Activated naive CD4-positive, alpha-beta T cell treated with anti-CD3 and anti-CD28 coated beads, Interleukin-2, amount 50 U/mL, for 16 hours (primary cell): ENCODE data around the gene RERG.
"Not testable (repeated sequence)": the region's sequence is repeated elsewhere in the genome, so short reads cannot be mapped to it uniquely, and the experiment has no call there.

Experiments used
- DNase-seq: peaks from one replicate; pipeline ENCODE4 v3.0.0-alpha.2; 2020

RERG gene

DNA sequence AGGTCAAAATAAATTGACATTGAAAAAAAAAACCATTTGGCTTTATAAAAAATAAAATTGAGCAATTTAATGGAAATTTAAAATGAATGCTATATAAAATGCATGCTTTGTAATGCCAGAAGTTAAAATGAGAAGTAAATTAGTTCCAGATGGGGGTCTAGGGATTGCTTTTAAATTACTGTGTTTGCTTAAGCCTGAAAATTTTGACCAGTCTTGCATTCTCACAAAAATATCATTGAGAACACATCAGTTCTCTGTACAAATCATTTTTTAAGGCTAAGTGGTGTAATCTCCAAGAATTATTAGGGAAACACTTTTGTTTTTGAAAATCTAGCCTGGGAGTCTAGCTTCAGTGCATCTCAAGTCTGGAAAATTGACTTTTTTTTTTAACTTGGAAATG, 90.7 kb downstream of the RERG start:
- DNase-seq: no peak

DNA sequence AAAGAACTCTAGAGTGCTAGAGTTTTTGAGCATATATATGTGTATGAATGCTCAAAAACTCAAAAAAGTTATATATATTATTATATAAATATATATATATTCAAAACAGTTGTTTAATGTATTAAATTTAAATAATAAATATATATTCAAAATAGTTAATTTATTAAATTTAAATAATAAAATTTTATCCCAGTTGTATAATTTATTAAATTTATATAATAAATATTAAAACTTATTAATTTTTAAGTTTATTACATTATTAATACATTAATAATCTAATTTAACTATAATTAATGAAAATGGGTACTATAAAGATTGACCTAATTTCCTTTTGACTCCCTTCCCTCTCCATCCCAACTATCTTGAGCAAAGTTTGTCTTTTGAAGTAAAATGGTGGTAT, 97.8 kb downstream of the RERG start:
- DNase-seq: no peak

DNA sequence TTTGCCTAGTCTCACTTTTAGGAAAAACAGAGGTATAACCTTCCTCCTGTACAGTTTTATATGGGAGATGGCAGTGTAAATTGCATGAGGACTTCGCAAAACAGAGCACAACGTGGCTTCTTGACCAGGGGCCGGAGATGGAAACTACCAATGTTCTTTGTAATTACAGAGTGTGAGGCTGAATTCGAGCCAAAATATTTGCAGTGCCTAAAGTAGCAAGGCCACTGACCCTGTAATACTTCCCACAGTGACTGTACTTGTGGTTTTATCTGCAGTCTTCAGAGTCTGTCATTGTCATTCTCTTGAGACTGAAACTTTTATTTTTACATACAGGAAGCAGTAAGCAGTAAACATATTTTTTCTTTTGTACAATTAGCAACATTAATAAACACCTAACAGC, 98.9 kb downstream of the RERG start:
- DNase-seq: no peak

DNA sequence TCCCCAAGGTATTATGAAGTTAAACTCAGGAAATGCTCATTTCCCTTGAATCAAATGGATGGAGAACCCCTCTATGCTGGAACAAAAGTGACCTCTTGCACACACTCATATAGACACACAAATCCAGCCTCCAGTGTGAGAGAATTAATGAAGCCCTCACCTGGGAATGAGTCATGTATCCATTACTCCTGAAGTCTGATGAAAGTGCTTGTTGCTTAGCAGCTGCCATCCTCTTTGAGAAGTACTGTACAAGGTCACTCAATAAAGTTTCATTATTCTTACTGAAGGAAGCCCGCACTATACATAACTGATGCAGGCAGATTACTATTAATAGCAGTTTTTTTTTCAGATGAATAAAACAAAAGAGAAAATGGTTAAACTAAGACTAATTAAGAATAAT, 102.3 kb downstream of the RERG start:
- DNase-seq: no peak

DNA sequence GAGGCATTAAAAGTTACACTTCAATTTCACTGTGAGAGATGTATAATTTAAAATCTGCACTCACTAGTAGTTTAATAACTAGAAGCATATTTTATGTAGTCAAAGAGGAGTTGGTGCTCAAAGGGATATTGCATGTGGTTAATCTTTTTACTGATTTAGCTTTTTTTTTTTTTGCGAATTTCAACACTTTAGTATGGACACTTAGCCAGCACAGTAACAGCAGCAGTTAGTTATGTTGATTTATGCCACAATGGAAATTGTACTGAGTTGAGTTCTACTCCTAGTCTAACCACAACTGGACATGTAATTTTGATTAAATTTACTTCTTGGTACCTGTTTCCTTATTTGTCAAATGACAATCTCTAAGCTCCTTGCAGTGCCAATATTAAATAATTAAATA, 104.2 kb downstream of the RERG start:
- DNase-seq: no peak

DNA sequence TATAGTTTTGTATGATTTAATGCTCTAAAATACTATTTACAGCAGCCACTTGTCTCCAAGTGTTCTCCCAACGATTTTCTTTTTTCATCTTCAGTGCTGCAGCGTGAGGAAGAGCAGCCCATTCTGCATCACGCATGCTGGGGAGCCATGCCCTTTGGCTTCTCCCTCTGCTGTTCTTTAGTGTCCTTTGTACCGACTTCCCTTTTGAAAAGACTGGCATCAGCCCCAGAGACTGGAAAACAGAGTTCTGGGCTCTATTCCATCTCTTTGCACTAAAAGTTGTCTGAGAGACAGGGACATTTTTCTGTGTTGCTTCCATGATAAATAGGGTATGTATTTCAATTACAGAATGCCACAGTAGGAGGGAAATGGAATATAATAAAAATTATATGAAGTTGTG, 105.1 kb downstream of the RERG start:
- no peak for DNase-seq

DNA sequence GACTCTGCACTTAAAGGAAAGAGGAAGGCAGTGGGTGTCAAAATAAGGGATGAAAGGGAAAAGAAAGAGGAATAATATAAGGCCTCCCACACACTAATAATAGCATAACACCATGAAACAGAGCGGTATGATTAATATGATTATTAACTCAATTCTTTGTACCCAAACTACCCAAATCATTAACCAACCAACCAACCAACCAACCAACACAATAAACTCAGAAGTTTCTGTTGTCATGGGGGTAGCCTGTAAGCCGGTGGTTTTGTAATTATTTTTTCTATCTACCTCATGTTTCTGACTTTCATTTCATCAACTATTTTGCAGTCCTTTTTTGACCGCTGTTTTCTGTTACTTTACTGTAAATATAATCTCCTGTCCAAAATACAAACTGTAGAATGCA, 105.8 kb downstream of the RERG start:
- DNase-seq: no peak

DNA sequence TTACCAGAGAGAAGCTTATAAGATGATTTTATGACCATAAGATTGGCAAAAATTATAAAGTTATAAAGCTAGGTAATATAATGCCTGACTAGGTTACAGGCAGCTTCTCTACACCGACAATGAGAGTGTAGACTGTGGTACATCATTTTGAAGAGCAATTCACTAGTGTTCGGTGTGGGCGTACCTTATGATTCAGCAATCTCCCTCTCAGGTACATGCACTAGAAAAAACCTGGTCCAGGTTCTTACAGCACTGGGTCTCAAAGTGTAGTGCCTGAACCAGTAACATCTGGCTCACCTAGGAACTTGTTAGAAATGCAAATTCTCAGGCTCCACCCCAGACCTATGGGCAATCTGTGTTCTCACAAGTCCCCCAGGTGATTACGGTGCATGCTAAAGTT, 106.7 kb downstream of the RERG start:
- DNase-seq: no peak

DNA sequence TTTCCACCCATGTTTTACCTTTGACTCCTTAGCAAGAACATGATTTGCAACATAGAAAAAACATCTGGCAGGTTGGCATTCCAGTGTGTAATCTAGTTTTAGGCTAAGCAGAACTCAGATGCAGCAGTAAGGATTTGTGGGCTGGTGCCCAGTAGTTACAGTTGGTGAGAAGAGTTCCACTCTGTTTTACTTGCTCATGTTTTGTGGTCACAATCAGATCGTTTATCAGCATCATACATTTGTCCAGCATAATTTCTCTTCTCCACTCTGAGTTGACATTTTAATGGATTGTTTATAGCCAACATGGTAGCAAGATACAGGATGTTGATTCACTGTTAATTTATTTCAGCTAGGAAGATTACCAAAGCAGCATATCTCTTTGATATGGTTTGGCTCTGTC, 128.4 kb downstream of the RERG start:
- DNase-seq: no peak

DNA sequence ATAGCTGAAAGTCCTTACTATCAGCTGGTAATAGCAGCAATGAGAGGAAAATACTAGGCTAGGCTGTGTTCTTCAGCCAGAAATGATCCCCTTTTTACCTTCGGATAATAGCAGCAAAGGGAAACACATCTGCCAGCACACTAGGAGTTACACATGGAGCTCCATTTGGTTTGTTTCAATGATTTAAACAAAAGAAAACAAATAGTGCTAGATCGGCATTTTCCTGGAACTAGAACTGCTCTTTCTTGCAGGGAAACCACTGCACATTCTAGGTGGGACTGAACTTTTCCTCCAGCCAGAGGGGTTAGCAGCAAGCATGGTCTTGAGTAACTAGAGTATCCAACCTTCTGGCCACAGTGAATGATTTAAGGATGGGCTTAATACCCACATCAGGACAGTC, 130.8 kb downstream of the RERG start:
- DNase-seq: no peak

DNA sequence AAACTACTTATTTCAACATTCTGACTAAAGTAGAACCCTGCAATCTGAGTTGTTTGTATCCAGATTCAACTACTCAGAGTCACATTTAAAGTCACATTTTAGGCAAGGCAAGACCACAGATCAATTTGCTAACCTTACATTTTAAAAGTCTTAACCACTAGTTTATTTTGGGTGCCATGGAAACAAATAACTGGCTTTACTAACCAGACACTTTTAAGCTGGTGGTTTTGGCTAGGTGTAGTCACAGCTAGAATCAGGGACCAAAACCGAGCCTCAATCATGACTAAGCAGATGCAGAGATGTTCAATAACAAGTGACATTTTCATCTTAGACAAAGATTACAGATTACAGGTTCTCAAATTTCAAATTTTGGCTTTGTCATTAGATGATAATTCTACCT, 133.1 kb downstream of the RERG start:
- no peak for DNase-seq

DNA sequence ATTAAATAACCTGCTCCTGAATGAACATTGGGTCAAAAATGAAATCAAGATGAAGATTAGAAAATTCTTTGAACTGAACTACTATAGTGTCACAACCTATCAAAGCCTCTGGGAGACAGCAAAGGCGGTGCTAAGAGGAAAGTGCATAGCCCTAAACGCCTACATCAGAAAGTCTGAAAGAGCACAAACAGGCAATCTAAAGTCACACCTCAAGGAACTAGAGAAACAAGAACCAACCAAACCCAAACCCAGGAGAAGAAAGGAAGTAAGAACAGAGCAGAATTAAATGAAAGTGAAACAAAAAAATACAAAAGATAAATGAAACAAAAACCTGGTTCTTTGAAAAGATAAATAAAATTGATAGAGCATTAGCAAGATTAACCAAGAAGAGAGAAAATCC, 143.5 kb downstream of the RERG start:
- DNase-seq: not testable (repeated sequence)

DNA sequence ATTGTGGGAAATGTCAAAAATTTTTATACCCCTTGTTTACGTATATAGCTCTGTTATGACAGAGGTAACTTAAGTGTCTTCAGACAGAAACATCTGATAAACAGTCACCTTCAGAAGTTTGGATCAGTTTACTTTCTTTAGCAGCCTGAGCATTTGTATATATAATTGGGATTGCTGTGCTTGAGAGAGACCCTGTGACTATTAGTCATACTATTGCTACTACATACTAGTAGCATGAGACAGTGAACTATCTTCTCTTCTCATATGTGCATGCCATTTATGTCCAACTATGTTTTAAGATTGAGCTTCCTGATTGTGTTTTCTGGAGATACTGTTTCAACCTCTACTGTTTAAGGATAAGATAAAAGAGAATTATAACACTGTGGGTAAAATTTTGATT, 146.9 kb downstream of the RERG start:
- DNase-seq: no peak

DNA sequence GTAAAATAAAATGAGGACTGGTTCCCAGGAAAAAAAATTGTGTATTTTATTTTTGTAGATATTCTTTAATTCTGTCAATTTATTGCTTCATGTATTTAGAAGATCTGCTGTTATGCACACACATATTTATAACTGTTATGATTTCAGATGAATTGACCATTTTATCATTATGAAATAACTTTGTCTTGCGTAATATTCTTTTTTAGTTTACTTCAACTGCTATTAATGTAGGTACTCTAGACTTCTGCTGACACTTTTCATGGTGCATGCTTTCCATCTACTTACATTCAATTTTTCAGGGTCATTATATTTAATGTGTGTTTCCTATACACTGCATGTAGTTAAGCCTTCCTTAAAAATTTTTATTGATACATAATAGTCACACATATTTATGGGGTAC, 162.1 kb downstream of the RERG start:
- DNase-seq: no peak
